Suprapubic skin (tissue), 4 donors: ENCODE data around the gene HNRNPH1. TPM values are rescaled to one million over a fixed set of nuclear protein-coding genes. Genes with fewer than 3 reads are reported as not detected.

Source experiments
- DNase-seq, 2 donors: peaks; one replicate each; pipeline ENCODE4 v3.0.0-alpha.2; 2019; ENCODE audit warnings: low spot score in 2 of 2
- H3K27ac ChIP-seq: fragments of 200-600 bp; sonication (generic); one replicate; pipeline ENCODE4 v1.5.1; 2019
- H3K27me3 ChIP-seq: fragments of 200-600 bp; sonication (generic); one replicate; pipeline ENCODE4 v1.5.1; 2019
- H3K36me3 ChIP-seq: fragments of 200-600 bp; sonication (generic); one replicate; pipeline ENCODE4 v1.5.1; 2019
- H3K4me1 ChIP-seq: fragments of 200-600 bp; sonication (generic); one replicate; pipeline ENCODE4 v1.5.1; 2019
- H3K4me3 ChIP-seq: fragments of 200-600 bp; sonication (generic); one replicate; pipeline ENCODE4 v1.5.1; 2019; ENCODE audit warnings: mild to moderate bottlenecking
- H3K9me3 ChIP-seq: fragments of 200-600 bp; sonication (generic); one replicate; pipeline ENCODE4 v1.5.1; 2019
- EP300 ChIP-seq: sonication (generic); formaldehyde crosslinking; IDR thresholded peaks from one replicate; pipeline ENCODE4 v1.6.1; 2017; ENCODE audit warnings: antibody characterized with exemption
- POLR2A ChIP-seq, 2 donors: fragments of 450-650 bp; IDR thresholded peaks; one replicate each; pipeline ENCODE4 v1.6.1; 2017; ENCODE audit warnings: antibody characterized with exemption in 2 of 2, mild to moderate bottlenecking in 2 of 2, moderate library complexity in 2 of 2
- POLR2AphosphoS5 ChIP-seq, 3 donors: sonication (generic); formaldehyde crosslinking; IDR thresholded peaks; one replicate each; pipeline ENCODE4 v1.6.1; 2017; ENCODE audit warnings: antibody characterized with exemption in 3 of 3
- WGBS: methylation state at CpG from one replicate; pipeline ENCODE4 v1.1.5; 2018; 5-methylcytosine and 5-hydroxymethylcytosine counted together
- total RNA-seq, 4 donors: library from RNA; depleted of rRNA; stranded (reverse); fragments of >200 nt; gene quantifications; one replicate each; pipeline ENCODE4 v1.1.0, GENCODE V29; 2016
- TF ChIP-seq, protein P1 (sequence below), 2 donors: fragments of 200-600 bp in 1 of 2; fragments of 450-650 bp in 1 of 2; sonication (generic) in 1 of 2; IDR thresholded peaks; one replicate each; pipeline ENCODE4 v1.5.1; 2016 to 2019; ENCODE audit warnings: antibody characterized with exemption in 2 of 2, mild to moderate bottlenecking in 1 of 2, moderate library complexity in 1 of 2

The HNRNPH1 gene
- total RNA-seq, 4 donors from 2014 or later: 260 to 868 (median 295) TPM

DNA sequence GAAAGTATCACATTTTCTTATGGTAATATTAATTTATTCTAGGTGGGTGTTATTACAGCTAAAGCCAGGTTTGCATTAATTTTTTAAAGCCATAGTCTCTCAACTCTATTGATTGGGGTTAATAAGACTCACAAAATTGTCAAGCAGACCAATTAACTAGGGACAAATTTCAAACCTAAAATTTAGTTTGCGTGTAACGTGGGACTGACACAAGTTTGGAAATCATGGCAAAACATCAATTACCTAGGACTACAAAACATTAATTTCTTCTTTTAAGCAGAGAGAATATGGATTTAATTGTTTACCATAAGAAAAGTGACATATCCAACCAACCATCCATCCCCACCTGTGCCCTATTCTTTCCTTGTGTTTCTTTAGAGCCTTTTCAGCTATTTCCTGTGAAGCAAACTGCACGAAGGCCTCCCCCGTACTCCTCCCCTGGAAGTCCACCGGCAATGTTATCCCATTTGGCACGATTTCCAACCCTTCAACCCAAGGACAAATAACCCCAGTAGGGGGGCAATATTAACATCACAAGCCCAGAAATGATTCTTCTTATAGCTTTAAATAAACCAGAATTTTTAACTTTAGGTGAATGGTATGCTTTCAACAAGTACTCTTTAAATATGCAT lies 4.4 kb downstream of the HNRNPH1 start:
- whole genome bisulfite sequencing: 14% methylated on average over 6 of the region's 6 CpGs
- no peaks in the 10 kb centered on the region for H3K9me3 ChIP-seq
- peaks cover 67% of the 10 kb centered on the region for H3K4me1 ChIP-seq
- peak; percentile 20 to 31 for DNase-seq
- H3K27me3 ChIP-seq: no peaks in the 10 kb centered on the region
- TF ChIP-seq EP300 (no peak), POLR2AphosphoS5 (IDR thresholded peaks at IDR 0.05) (no peak), POLR2A (IDR thresholded peaks at IDR 0.05) (no peak)
- TF ChIP-seq, protein P1, sequence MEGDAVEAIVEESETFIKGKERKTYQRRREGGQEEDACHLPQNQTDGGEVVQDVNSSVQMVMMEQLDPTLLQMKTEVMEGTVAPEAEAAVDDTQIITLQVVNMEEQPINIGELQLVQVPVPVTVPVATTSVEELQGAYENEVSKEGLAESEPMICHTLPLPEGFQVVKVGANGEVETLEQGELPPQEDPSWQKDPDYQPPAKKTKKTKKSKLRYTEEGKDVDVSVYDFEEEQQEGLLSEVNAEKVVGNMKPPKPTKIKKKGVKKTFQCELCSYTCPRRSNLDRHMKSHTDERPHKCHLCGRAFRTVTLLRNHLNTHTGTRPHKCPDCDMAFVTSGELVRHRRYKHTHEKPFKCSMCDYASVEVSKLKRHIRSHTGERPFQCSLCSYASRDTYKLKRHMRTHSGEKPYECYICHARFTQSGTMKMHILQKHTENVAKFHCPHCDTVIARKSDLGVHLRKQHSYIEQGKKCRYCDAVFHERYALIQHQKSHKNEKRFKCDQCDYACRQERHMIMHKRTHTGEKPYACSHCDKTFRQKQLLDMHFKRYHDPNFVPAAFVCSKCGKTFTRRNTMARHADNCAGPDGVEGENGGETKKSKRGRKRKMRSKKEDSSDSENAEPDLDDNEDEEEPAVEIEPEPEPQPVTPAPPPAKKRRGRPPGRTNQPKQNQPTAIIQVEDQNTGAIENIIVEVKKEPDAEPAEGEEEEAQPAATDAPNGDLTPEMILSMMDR (IDR thresholded peaks at IDR 0.05): no peak
- H3K27ac ChIP-seq: no peak overlapping the region
- H3K4me3 ChIP-seq: peak overlapping the region; percentile 76
- peaks cover 78% of the 10 kb centered on the region for H3K36me3 ChIP-seq

GRCh38 chr5:179617930-179618329 lies 5.5 kb downstream of the HNRNPH1 start:
- H3K36me3 ChIP-seq: peaks cover 89% of the 10 kb centered on the region
- no peaks in the 10 kb centered on the region for H3K27me3 ChIP-seq
- DNase-seq: peak; percentile 48 to 52
- no peak for TF ChIP-seq POLR2AphosphoS5 (IDR thresholded peaks at IDR 0.05)
- TF ChIP-seq, protein P1 (IDR thresholded peaks at IDR 0.05): no peak
- TF ChIP-seq EP300: no peak
- TF ChIP-seq POLR2A (IDR thresholded peaks at IDR 0.05): no peak
- H3K4me1 ChIP-seq: peaks cover 67% of the 10 kb centered on the region
- no peak overlapping the region for H3K27ac ChIP-seq
- no peak overlapping the region for H3K4me3 ChIP-seq
- H3K9me3 ChIP-seq: no peaks in the 10 kb centered on the region
- 71% methylated on average over 7 of the region's 7 CpGs for WGBS

DNA sequence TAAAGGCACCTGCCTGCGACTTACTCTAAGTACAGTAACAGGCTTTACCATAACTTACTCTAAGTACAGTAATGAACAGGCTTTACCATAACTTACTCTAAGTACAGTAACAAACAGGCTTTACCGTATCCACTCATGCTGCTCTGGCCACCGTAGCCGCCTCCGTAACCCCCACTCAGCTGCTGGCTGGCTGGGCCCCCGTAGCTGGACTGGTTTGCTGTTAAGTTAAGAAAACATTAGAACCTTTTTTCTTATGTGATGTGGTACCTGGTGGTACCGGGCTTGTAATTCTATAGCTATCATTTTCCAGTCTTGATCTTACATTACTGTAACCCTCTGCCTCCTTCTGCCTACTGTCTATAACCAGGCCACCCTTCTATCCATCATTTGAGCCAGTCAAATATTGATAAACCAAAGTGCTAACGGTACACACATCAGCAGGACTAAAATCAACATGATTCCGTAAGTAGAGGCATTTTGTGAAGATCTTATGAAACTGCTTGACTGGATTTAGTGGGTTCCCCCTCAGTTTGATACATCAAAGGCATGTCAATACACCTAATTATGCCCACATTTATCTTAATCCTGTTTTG lies 7.4 kb downstream of the HNRNPH1 start:
- Histone ChIP-seq H3K9me3 (no peaks in the 10 kb centered on the region), H3K4me1 (peaks cover 62% of the 10 kb centered on the region), H3K27ac (no peak overlapping the region), H3K4me3 (no peak overlapping the region), H3K36me3 (peaks cover 98% of the 10 kb centered on the region), H3K27me3 (no peaks in the 10 kb centered on the region)
- TF ChIP-seq POLR2A (IDR thresholded peaks at IDR 0.05): no peak
- no peak for TF ChIP-seq POLR2AphosphoS5 (IDR thresholded peaks at IDR 0.05)
- TF ChIP-seq EP300: no peak
- TF ChIP-seq, protein P1 (IDR thresholded peaks at IDR 0.05): no peak
- peak; percentile 29 to 33 for DNase-seq
- 78% methylated on average over 9 of the region's 9 CpGs for WGBS

DNA sequence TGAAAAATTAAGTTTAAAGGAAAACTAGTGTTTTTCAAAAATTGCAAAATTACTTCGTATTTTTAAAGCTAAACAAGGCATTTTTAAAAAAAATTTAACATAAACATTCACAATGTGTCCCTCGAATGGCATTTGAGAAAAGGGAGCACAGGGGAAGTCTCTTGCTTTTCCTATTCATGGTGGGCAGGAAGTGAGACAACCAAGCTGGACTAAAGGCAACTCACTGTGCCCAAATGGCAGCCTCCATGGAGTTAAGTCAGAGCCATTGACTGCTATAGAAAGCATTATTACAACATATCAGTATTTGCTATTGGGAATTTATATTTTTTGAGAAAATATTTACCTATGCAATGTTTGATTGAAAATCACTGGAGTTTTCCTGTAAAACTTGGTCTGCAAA lies 8.3 kb downstream of the HNRNPH1 start:
- H3K4me3 ChIP-seq: no peak overlapping the region
- TF ChIP-seq, protein P1 (IDR thresholded peaks at IDR 0.05): no peak
- no peak for TF ChIP-seq EP300
- no peak for TF ChIP-seq POLR2AphosphoS5 (IDR thresholded peaks at IDR 0.05)
- no peak for TF ChIP-seq POLR2A (IDR thresholded peaks at IDR 0.05)
- H3K27me3 ChIP-seq: no peaks in the 10 kb centered on the region
- no peaks in the 10 kb centered on the region for H3K9me3 ChIP-seq
- H3K36me3 ChIP-seq: peaks cover 97% of the 10 kb centered on the region
- H3K4me1 ChIP-seq: peaks cover 61% of the 10 kb centered on the region
- no peak overlapping the region for H3K27ac ChIP-seq
- WGBS: 57% methylated on average over 2 of the region's 2 CpGs
- DNase-seq: peak; percentile 18 to 21

DNA sequence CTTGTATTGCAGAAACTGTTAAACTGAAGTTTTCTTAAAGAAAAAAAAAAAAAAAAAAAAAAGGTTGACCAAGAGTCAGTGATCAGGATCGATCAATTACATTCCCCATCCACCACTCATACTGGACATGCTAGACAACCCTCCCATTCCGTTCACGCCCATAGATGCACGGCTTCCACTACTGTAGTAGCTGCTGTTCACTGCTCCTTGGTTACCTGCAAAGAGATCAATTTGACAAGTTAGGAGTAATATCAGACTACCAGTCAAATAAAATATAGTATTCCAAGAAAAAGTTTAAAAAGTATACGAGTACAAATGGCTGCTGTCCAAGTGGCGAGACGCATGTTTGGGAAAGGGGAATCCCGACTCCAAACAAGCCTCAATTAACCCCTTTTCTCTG lies 8.7 kb downstream of the HNRNPH1 start:
- Histone ChIP-seq H3K4me3 (no peak overlapping the region), H3K27me3 (no peaks in the 10 kb centered on the region), H3K4me1 (peaks cover 57% of the 10 kb centered on the region), H3K9me3 (no peaks in the 10 kb centered on the region), H3K27ac (no peak overlapping the region), H3K36me3 (peaks cover 97% of the 10 kb centered on the region)
- WGBS: 47% methylated on average over 8 of the region's 8 CpGs
- peak; percentile 20 to 49 for DNase-seq
- TF ChIP-seq POLR2A (IDR thresholded peaks at IDR 0.05): no peak
- TF ChIP-seq, protein P1 (IDR thresholded peaks at IDR 0.05): no peak
- no peak for TF ChIP-seq POLR2AphosphoS5 (IDR thresholded peaks at IDR 0.05)
- no peak for TF ChIP-seq EP300
